Measurements from ENCODE around the gene SRGAP1.

The SRGAP1 gene

GRCh38 chr12:63966606-63966975 is 122.1 kb downstream of the SRGAP1 start:
- no peak for DNase-seq (ENCODE audit: low read depth in 2 of 2)

GRCh38 chr12:63967358-63968145 is 123.1 kb downstream of the SRGAP1 start:
- no peak for DNase-seq (ENCODE audit: low read depth in 2 of 2)

- DNase-seq (ENCODE audit: low read depth in 2 of 2): no peak
Observed at GRCh38 chr12:63968673-63969072, 124.2 kb downstream of the SRGAP1 start.

GRCh38 chr12:63976902-63977395 is 132.4 kb downstream of the SRGAP1 start:
- no peak for DNase-seq (ENCODE audit: low read depth in 2 of 2)

- DNase-seq (ENCODE audit: low read depth in 2 of 2): peak in 1 of 2 experiments; percentile 39
Observed at GRCh38 chr12:63977441-63977840, 132.9 kb downstream of the SRGAP1 start.

- DNase-seq (ENCODE audit: low read depth in 2 of 2): peak; percentile 78 to 79
Observed at GRCh38 chr12:63978519-63978918, 134.0 kb downstream of the SRGAP1 start.

GRCh38 chr12:63980211-63980610 is 135.7 kb downstream of the SRGAP1 start:
- no peak for DNase-seq (ENCODE audit: low read depth in 2 of 2)

- DNase-seq (ENCODE audit: low read depth in 2 of 2): no peak
Observed at GRCh38 chr12:63981343-63981742, 136.8 kb downstream of the SRGAP1 start.

- no peak for DNase-seq (ENCODE audit: low read depth in 2 of 2)
Observed at GRCh38 chr12:63982604-63983295, 138.2 kb downstream of the SRGAP1 start.

GRCh38 chr12:63985456-63985855 is 141.0 kb downstream of the SRGAP1 start:
- no peak for DNase-seq (ENCODE audit: low read depth in 2 of 2)

GRCh38 chr12:63985945-63986344 is 141.4 kb downstream of the SRGAP1 start:
- no peak for DNase-seq (ENCODE audit: low read depth in 2 of 2)

- peak; percentile 55 to 57 for DNase-seq (ENCODE audit: low read depth in 2 of 2)
Observed at GRCh38 chr12:63989301-63989845, 144.9 kb downstream of the SRGAP1 start.

GRCh38 chr12:63990828-63991547 is 146.5 kb downstream of the SRGAP1 start:
- DNase-seq (ENCODE audit: low read depth in 2 of 2): no peak

GRCh38 chr12:63994704-63995103 is 150.2 kb downstream of the SRGAP1 start:
- peak; percentile 66 to 69 for DNase-seq (ENCODE audit: low read depth in 2 of 2)

- DNase-seq (ENCODE audit: low read depth in 2 of 2): no peak
Observed at GRCh38 chr12:63995512-63995911, 151.0 kb downstream of the SRGAP1 start.

- no peak for DNase-seq (ENCODE audit: low read depth in 2 of 2)
Observed at GRCh38 chr12:63996556-63996955, 152.1 kb downstream of the SRGAP1 start.

GRCh38 chr12:63997198-63997597 is 152.7 kb downstream of the SRGAP1 start:
- no peak for DNase-seq (ENCODE audit: low read depth in 2 of 2)

GRCh38 chr12:63998584-63998983 is 154.1 kb downstream of the SRGAP1 start:
- no peak for DNase-seq (ENCODE audit: low read depth in 2 of 2)

GRCh38 chr12:63999853-64000252 is 155.4 kb downstream of the SRGAP1 start:
- no peak for DNase-seq (ENCODE audit: low read depth in 2 of 2)

GRCh38 chr12:64001439-64001838 is 156.9 kb downstream of the SRGAP1 start:
- no peak for DNase-seq (ENCODE audit: low read depth in 2 of 2)

GRCh38 chr12:64004641-64005040 is 160.1 kb downstream of the SRGAP1 start:
- peak; percentile 69 to 73 for DNase-seq (ENCODE audit: low read depth in 2 of 2)

GRCh38 chr12:64006211-64006825 is 161.8 kb downstream of the SRGAP1 start:
- peak; percentile 61 to 66 for DNase-seq (ENCODE audit: low read depth in 2 of 2)

Data from fibroblast of skin of left quadriceps (primary cell).